Measurements from ENCODE around the gene CNKSR3. TPM values are rescaled to one million over a fixed set of nuclear protein-coding genes. Genes with fewer than 3 reads are reported as not detected.

Gene CNKSR3
- total RNA-seq, 1 experiment from 2014 or later: 5.6 TPM

- no peak overlapping the region for H2BK15ac ChIP-seq (ENCODE audit: low read depth, low read length)
- no peak overlapping the region for H4K8ac ChIP-seq (replicated peaks; ENCODE audit: insufficient read length, low read depth, low read length)
- H2BK5ac ChIP-seq (ENCODE audit: insufficient read length, low read length): no peak overlapping the region
- no peak overlapping the region for H2BK20ac ChIP-seq (ENCODE audit: low read depth, low read length, poor library complexity, severe bottlenecking)
- no peak overlapping the region for H3K27ac ChIP-seq (ENCODE audit: insufficient read length, low read depth, low read length)
- no peaks in the 10 kb centered on the region for H3K23me2 ChIP-seq (ENCODE audit: insufficient read length, low read depth, low read length, poor library complexity, severe bottlenecking)
- no peak overlapping the region for H3K18ac ChIP-seq (ENCODE audit: insufficient read length, low read depth, low read length)
- Mint-ChIP-seq H3K4me1 (peaks cover 11 to 16% of the 10 kb centered on the region in 2 experiments), H3K9me3 (no peaks in the 10 kb centered on the region), H3K27ac (peak overlapping the region in 1 of 3 experiments; percentile 37; a peak in 2 of 7 replicates), H3K27me3 (ENCODE audit: low read depth) (no peaks in the 10 kb centered on the region), H3K4me3 (no peak overlapping the region), H3K36me3 (ENCODE audit: insufficient read depth in 1 of 3, low read depth in 3 of 3) (no peaks in the 10 kb centered on the region; a peak in 1 of 7 replicates)
- no peaks in the 10 kb centered on the region for H3K79me1 ChIP-seq (ENCODE audit: insufficient read depth, low read depth, low read length, poor library complexity, severe bottlenecking)
- no peak overlapping the region for H3K4me2 ChIP-seq (ENCODE audit: insufficient read depth, insufficient read length, low read length)
- no peak overlapping the region for H4K91ac ChIP-seq (ENCODE audit: insufficient read length, low read depth, low read length)
- DNase-seq: no peak
- no peak overlapping the region for H3T11ph ChIP-seq (ENCODE audit: low read length)
- H2AFZ ChIP-seq (ENCODE audit: low read length): no peak overlapping the region
- H3K27me3 ChIP-seq (ENCODE audit: insufficient read depth, low read length): no peaks in the 10 kb centered on the region
- TF ChIP-seq CTCF (conservative IDR thresholded peaks at IDR 0.05): no peak
- no peak overlapping the region for H4K5ac ChIP-seq (ENCODE audit: insufficient read length, low read depth, low read length)
- H2AK5ac ChIP-seq (ENCODE audit: insufficient read length, low read length): no peak overlapping the region
- H3K79me2 ChIP-seq (ENCODE audit: insufficient read depth, low read length): no peaks in the 10 kb centered on the region
- no CpG with 5 or more reads among the region's 9 CpGs for WGBS (ENCODE audit: extremely low coverage, insufficient read length, low lambda C conversion rate)
- no peak overlapping the region for H3K9ac ChIP-seq (ENCODE audit: extremely low read depth, insufficient read length, low read length)
- no peak overlapping the region for H3K14ac ChIP-seq (ENCODE audit: insufficient read depth, low read length)
- no peaks in the 10 kb centered on the region for H3K4me1 ChIP-seq (ENCODE audit: insufficient read depth, low read length)
- no peaks in the 10 kb centered on the region for H3K9me3 ChIP-seq (ENCODE audit: control insufficient read depth, low read depth, low read length)
- H3K4ac ChIP-seq (ENCODE audit: low read depth, low read length): no peak overlapping the region
- H2BK12ac ChIP-seq (ENCODE audit: insufficient read length, low read depth, low read length): no peak overlapping the region
- H3K56ac ChIP-seq (ENCODE audit: insufficient read length, low read depth, low read length): no peak overlapping the region
- no peak overlapping the region for H3K23ac ChIP-seq (ENCODE audit: insufficient read length, low read depth, low read length)
- H2BK120ac ChIP-seq (ENCODE audit: low read depth, low read length, poor library complexity, severe bottlenecking): no peak overlapping the region
- peaks cover 2% of the 10 kb centered on the region for H4K20me1 ChIP-seq (ENCODE audit: control insufficient read depth, insufficient read depth, insufficient read length)
These were observed 31.1 kb downstream of the CNKSR3 start for GRCh38 chr6:154479351-154479769.

All from H9 (cell line).